Epidermal melanocyte (primary cell): ENCODE measurements around the gene IGDCC3.
"Not testable (repeated sequence)": the region's sequence is repeated elsewhere in the genome, so short reads cannot be mapped to it uniquely, and the experiment has no call there.

ENCODE experiments used
- DNase-seq: peaks from one replicate; pipeline ENCODE4 v3.0.0; 2011; ENCODE audit warnings: low spot score; ENCODE audit not compliant: insufficient read length

IGDCC3 gene

GRCh38 chr15:65371976-65372786, 5.6 kb downstream of the IGDCC3 start:
- DNase-seq = no peak

- DNase-seq = no peak
These were observed 6.9 kb downstream of the IGDCC3 start for GRCh38 chr15:65370885-65371284.

- DNase-seq = no peak
These were observed 8.2 kb downstream of the IGDCC3 start for GRCh38 chr15:65369651-65370050.

GRCh38 chr15:65369212-65369547, 8.6 kb downstream of the IGDCC3 start:
- no peak for DNase-seq

GRCh38 chr15:65368302-65369211, 9.2 kb downstream of the IGDCC3 start:
- DNase-seq = no peak

GRCh38 chr15:65366122-65366892, 11.5 kb downstream of the IGDCC3 start:
- DNase-seq = no peak

GRCh38 chr15:65365229-65365628, 12.6 kb downstream of the IGDCC3 start:
- no peak for DNase-seq

GRCh38 chr15:65363766-65364165, 14.0 kb downstream of the IGDCC3 start:
- no peak for DNase-seq

- no peak for DNase-seq
These were observed 14.5 kb downstream of the IGDCC3 start for GRCh38 chr15:65363306-65363705.

- DNase-seq = no peak
These were observed 15.3 kb downstream of the IGDCC3 start for GRCh38 chr15:65362491-65362890.

GRCh38 chr15:65361708-65362459, 15.9 kb downstream of the IGDCC3 start:
- DNase-seq = no peak

GRCh38 chr15:65360506-65360905, 17.3 kb downstream of the IGDCC3 start:
- DNase-seq = no peak

GRCh38 chr15:65355988-65356353, 21.8 kb downstream of the IGDCC3 start:
- DNase-seq = no peak

- DNase-seq = no peak
These were observed 22.4 kb downstream of the IGDCC3 start for GRCh38 chr15:65355173-65355987.

- DNase-seq = no peak
These were observed 23.0 kb downstream of the IGDCC3 start for GRCh38 chr15:65354835-65355172.

- not testable (repeated sequence) for DNase-seq
These were observed 25.8 kb downstream of the IGDCC3 start for GRCh38 chr15:65351972-65352371.

- no peak for DNase-seq
These were observed 28.5 kb downstream of the IGDCC3 start for GRCh38 chr15:65349338-65349737.

GRCh38 chr15:65347756-65348155, 30.0 kb downstream of the IGDCC3 start:
- DNase-seq = not testable (repeated sequence)

- DNase-seq = no peak
These were observed 30.8 kb downstream of the IGDCC3 start for GRCh38 chr15:65346856-65347598.

GRCh38 chr15:65344914-65345275, 32.9 kb downstream of the IGDCC3 start:
- DNase-seq = no peak
